GM12878 (cell line): ENCODE data around the gene CCND2. TPM values are rescaled to one million over a fixed set of nuclear protein-coding genes. Genes with fewer than 3 reads are reported as not detected.

Source experiments
- BACH1 ChIP-seq: fragments of 450-650 bp; IDR thresholded peaks from 2 replicates; pipeline ENCODE4 v1.6.1; 2017; ENCODE audit warnings: mild to moderate bottlenecking, borderline replicate concordance
- BHLHE40 ChIP-seq, 2 experiments: fragments of 450-650 bp in 1 of 2; IDR thresholded peaks; 2 replicates each; pipeline ENCODE4 v1.6.1; 2011 to 2017; ENCODE audit warnings: low read depth in 2 of 2, borderline replicate concordance in 1 of 2, improper control_type of control experiment in 1 of 2, low read length in 1 of 2, mild to moderate bottlenecking in 1 of 2
- CREM ChIP-seq: IDR thresholded peaks from 2 replicates; pipeline ENCODE4 v1.6.1; 2014; ENCODE audit warnings: antibody characterized with exemption, low read depth
- CTCF ChIP-seq, 3 experiments: IDR thresholded peaks in 2 of 3; conservative IDR thresholded peaks in 1 of 3; 2 replicates each; pipeline ENCODE4 v1.5.1; 2011; ENCODE audit warnings: low read depth in 3 of 3, low read length in 3 of 3, mild to moderate bottlenecking in 3 of 3, control low read depth in 2 of 3, moderate library complexity in 2 of 3, inconsistent platforms in 1 of 3, mixed read lengths in 1 of 3; ENCODE audit not compliant: control insufficient read depth in 2 of 3, insufficient read depth in 1 of 3; ENCODE audit errors: extremely low read depth in 1 of 3
- CUX1 ChIP-seq: IDR thresholded peaks from 2 replicates; pipeline ENCODE4 v1.6.1; 2012; ENCODE audit warnings: improper control_type of control experiment, low read depth, low read length; ENCODE audit not compliant: insufficient replicate concordance
- GATAD2B ChIP-seq: fragments of 450-650 bp; conservative IDR thresholded peaks from 2 replicates; pipeline ENCODE4 v1.6.1; 2017; ENCODE audit warnings: low read depth, mild to moderate bottlenecking, moderate library complexity
- HDGF ChIP-seq: fragments of 450-650 bp; IDR thresholded peaks from 2 replicates; pipeline ENCODE4 v1.6.1; 2016; ENCODE audit warnings: antibody characterized with exemption
- MAX ChIP-seq: IDR thresholded peaks from 2 replicates; pipeline ENCODE4 v1.6.1; 2012; ENCODE audit warnings: low read depth, low read length, improper control_type of control experiment
- MTA2 ChIP-seq: fragments of 450-650 bp; IDR thresholded peaks from 2 replicates; pipeline ENCODE4 v1.6.1; 2016; ENCODE audit warnings: low read depth, mild to moderate bottlenecking, moderate library complexity
- NFYA ChIP-seq: IDR thresholded peaks from 2 replicates; pipeline ENCODE4 v1.6.1; 2011; ENCODE audit warnings: low read depth, mild to moderate bottlenecking, low read length, improper control_type of control experiment, borderline replicate concordance
- NR2F1 ChIP-seq: fragments of 450-650 bp; conservative IDR thresholded peaks from 2 replicates; pipeline ENCODE4 v1.6.1; 2017; ENCODE audit warnings: mild to moderate bottlenecking
- PKNOX1 ChIP-seq: fragments of 450-650 bp; IDR thresholded peaks from 2 replicates; pipeline ENCODE4 v1.6.1; 2016; ENCODE audit warnings: mild to moderate bottlenecking
- RCOR1 ChIP-seq: conservative IDR thresholded peaks from 2 replicates; pipeline ENCODE4 v1.6.1; 2012; ENCODE audit warnings: low read depth, low read length, improper control_type of control experiment
- REST ChIP-seq: IDR thresholded peaks from 2 replicates; pipeline ENCODE4 v1.6.1; 2012; ENCODE audit warnings: mild to moderate bottlenecking, low read depth, low read length
- SMAD1 ChIP-seq: fragments of 450-650 bp; IDR thresholded peaks from 2 replicates; pipeline ENCODE4 v1.6.1; 2018; ENCODE audit warnings: mild to moderate bottlenecking, low read depth; ENCODE audit not compliant: partially characterized antibody
- TAF1 ChIP-seq: IDR thresholded peaks from 2 replicates; pipeline ENCODE4 v1.6.1; 2011; ENCODE audit warnings: mild to moderate bottlenecking, low read depth, low read length, borderline replicate concordance
- polyA plus RNA-seq, 11 experiments: library from polyadenylated mRNA; depleted of rRNA in 4 of 11; unstranded in 6 of 11; stranded (reverse) in 5 of 11; fragments of >200 nt; fragmentation: Nextera tagmentation in 4 of 11; fragmentation: Illumina TruSeq in 1 of 11; extraction: Ambion mirVana in 4 of 11; extraction: Trizol in 1 of 11; gene quantifications; 1 replicate in 1 of 11; 2 replicates in 10 of 11; pipeline versions ENCODE4 v1.2.1 to v1.2.3, GENCODE V29; 2011 to 2016; ENCODE audit warnings: inconsistent platforms in 2 of 11, missing spikeins in 2 of 11, low read depth in 1 of 11
- total RNA-seq, 4 experiments: library from RNA; depleted of rRNA in 3 of 4; stranded (reverse); fragments of >200 nt in 3 of 4; fragmentation: Illumina TruSeq in 1 of 4; extraction: Trizol in 1 of 4; gene quantifications; 2 replicates each; pipeline versions ENCODE4 v1.2.1 to v1.2.3, GENCODE V29; 2013 to 2021

CCND2 gene
- total and polyA plus RNA-seq, 10 of the 15 experiments (the other 5 are each of a cell fraction or from before 2014, with no cell fraction given) = 30.1 to 263 (median 152) TPM

GRCh38 chr12:4272424-4273272 is 914 bp upstream of the CCND2 start (continued):
- TF ChIP-seq MTA2 = peak; percentile 51; the same call in 1 of the 2 replicates
- TF ChIP-seq BACH1 = peak; percentile 41
- TF ChIP-seq BHLHE40 (IDR thresholded peaks at IDR 0.05; ENCODE audit: borderline replicate concordance in 1 of 2, low read depth in 2 of 2, low read length in 1 of 2) = peak; percentile 94 to 99
- TF ChIP-seq CREM = no peak
- no peak; the same call in 1 of the 2 replicates for TF ChIP-seq NR2F1
- no peak for TF ChIP-seq CTCF (IDR thresholded peaks at IDR 0.05 in 2 of 3, conservative IDR thresholded peaks at IDR 0.05 in 1 of 3; ENCODE audit: control insufficient read depth in 2 of 3, extremely low read depth in 1 of 3, insufficient read depth in 1 of 3, low read depth in 3 of 3, low read length in 3 of 3)
- TF ChIP-seq RCOR1 = no peak
- TF ChIP-seq HDGF = peak; percentile 91
- TF ChIP-seq SMAD1 = no peak
- no peak for TF ChIP-seq CUX1
- peak; percentile 9; the same call in 1 of the 2 replicates for TF ChIP-seq PKNOX1
- peak; percentile 80 for TF ChIP-seq MAX
- no peak for TF ChIP-seq REST
- TF ChIP-seq NFYA = no peak
- TF ChIP-seq GATAD2B = peak; percentile 95
- TF ChIP-seq TAF1 = peak; percentile 55; the same call in 1 of the 2 replicates
